NT2/D1 (cell line): ENCODE results near the gene SLC7A14.

Experiments
- DNase-seq: peaks from one replicate; pipeline ENCODE4 v3.0.0-alpha.2; 2011; ENCODE audit warnings: low read depth, low spot score
- H3K27me3 ChIP-seq: 2 replicates; pipeline ENCODE4 v1.6.0; 2011; ENCODE audit warnings: mild to moderate bottlenecking; ENCODE audit not compliant: insufficient read length, insufficient read depth
- H3K36me3 ChIP-seq: 2 replicates; pipeline ENCODE4 v1.6.1; 2011; ENCODE audit warnings: mild to moderate bottlenecking, low read length, mixed read lengths; ENCODE audit not compliant: insufficient read depth, insufficient read length
- H3K4me1 ChIP-seq: 2 replicates; pipeline ENCODE4 v1.5.1; 2011; ENCODE audit not compliant: insufficient read depth, insufficient read length
- H3K4me3 ChIP-seq: 2 replicates; pipeline ENCODE4 v1.5.1; 2011; ENCODE audit warnings: low read depth; ENCODE audit not compliant: insufficient read length
- H3K9ac ChIP-seq: 2 replicates; pipeline ENCODE4 v1.6.0; 2011; ENCODE audit warnings: low read depth; ENCODE audit not compliant: insufficient read length
- H3K9me3 ChIP-seq: 2 replicates; pipeline ENCODE4 v1.5.1; 2011; ENCODE audit warnings: mild to moderate bottlenecking, low read length; ENCODE audit not compliant: insufficient read depth
- SUZ12 ChIP-seq: IDR thresholded peaks from 2 replicates; pipeline ENCODE4 v1.6.1; 2011; ENCODE audit not compliant: insufficient read length, insufficient read depth; ENCODE audit errors: extremely low read depth
- YY1 ChIP-seq: IDR thresholded peaks from 2 replicates; pipeline ENCODE4 v1.6.1; 2011; ENCODE audit not compliant: insufficient read length, insufficient read depth
- ZNF274 ChIP-seq: IDR thresholded peaks from 2 replicates; pipeline ENCODE4 v1.6.1; 2011; ENCODE audit warnings: mild to moderate bottlenecking, low read depth, low read length

SLC7A14 gene

DNA sequence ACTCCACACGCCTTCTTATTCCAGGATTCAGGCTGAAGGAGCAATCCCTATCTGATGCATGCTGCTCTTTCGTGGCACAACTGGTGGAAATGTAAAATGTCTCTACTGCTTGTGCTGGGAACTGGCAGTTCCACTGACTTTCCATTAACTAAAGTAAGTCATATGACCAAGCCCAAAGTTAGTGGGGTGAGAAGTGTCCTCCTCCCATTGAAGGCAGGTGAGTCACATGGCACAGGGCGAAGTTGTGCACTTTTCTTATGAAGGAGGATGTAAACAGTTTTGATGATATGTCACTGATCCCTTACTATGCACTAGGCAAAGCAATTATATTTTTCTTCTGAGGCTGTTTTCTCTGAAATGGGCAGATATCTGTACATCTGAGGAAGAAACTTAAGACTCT lies 51.6 kb downstream of the SLC7A14 start:
- Histone ChIP-seq H3K9me3 (no peaks in the 10 kb centered on the region), H3K4me1 (no peaks in the 10 kb centered on the region), H3K9ac (no peak overlapping the region), H3K4me3 (no peak overlapping the region), H3K27me3 (no peaks in the 10 kb centered on the region), H3K36me3 (no peaks in the 10 kb centered on the region)
- DNase-seq, result no peak
- TF ChIP-seq YY1 (no peak), SUZ12 (no peak), ZNF274 (no peak)

DNA sequence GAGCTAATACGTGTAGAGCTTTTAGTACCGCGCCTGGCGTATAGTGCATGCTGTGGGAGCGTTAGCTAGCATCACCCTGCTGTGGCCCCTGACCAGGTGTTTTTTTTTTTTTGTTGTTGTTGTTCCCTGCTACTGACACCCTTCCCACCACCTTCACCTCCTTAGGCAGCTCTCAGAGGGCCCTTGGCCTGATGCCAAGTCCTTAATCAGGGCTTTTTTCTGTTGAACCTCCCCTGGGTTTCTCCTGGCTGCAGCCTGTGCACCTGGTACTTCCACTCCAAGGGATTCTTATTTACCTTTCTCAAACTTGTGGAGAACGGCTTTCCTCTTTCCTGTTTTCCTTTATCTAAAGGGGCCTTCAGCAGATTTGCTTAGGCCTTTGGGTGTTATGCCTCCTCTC lies 53.3 kb downstream of the SLC7A14 start:
- Histone ChIP-seq H3K9ac (no peak overlapping the region), H3K27me3 (no peaks in the 10 kb centered on the region)
- no peak for DNase-seq

DNA sequence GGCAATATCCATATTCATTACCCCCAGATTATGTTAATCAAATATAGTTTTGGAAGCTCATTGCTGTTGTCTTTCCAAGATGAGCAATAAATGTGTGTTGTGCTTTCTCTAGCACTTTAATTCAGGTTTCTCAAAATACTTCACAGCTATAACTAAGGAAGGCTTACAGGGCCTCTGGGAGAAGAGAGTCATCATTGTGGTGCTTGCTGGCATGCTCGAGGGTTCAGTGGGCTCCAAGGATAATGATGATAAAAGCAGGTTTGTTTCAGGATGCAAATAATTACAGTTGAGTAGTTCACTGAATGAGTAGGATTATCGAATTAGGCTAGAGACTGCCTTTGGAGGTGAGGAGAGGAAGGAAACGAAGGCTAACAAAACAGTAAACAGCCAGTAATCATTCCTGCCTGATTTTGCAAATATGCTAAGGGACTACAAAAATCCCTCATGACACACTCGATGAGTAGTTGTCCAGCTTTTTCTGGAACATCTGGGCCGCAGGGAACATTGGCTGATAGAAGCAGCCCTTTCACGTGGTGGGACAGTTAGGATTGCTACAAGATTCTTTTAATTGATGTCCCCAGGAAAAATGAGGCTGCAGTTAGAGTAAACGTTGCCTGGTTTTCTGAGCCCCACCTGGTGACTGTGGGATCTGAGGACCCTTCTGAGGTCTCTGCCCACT lies 54.1 kb downstream of the SLC7A14 start:
- TF ChIP-seq YY1, result no peak
- TF ChIP-seq ZNF274, result no peak
- TF ChIP-seq SUZ12, result no peak
- Histone ChIP-seq H3K4me1 (no peaks in the 10 kb centered on the region), H3K27me3 (no peaks in the 10 kb centered on the region), H3K4me3 (no peak overlapping the region), H3K9ac (no peak overlapping the region), H3K36me3 (no peaks in the 10 kb centered on the region), H3K9me3 (no peaks in the 10 kb centered on the region)
- no peak for DNase-seq

More for the DNA sequence above, 53.3 kb downstream of the SLC7A14 start:
- no peaks in the 10 kb centered on the region for H3K36me3 ChIP-seq
- TF ChIP-seq YY1, result no peak
- no peak for TF ChIP-seq SUZ12
- no peak for TF ChIP-seq ZNF274
- no peak overlapping the region for H3K4me3 ChIP-seq
- H3K9me3 ChIP-seq, result no peaks in the 10 kb centered on the region
- no peaks in the 10 kb centered on the region for H3K4me1 ChIP-seq

DNA sequence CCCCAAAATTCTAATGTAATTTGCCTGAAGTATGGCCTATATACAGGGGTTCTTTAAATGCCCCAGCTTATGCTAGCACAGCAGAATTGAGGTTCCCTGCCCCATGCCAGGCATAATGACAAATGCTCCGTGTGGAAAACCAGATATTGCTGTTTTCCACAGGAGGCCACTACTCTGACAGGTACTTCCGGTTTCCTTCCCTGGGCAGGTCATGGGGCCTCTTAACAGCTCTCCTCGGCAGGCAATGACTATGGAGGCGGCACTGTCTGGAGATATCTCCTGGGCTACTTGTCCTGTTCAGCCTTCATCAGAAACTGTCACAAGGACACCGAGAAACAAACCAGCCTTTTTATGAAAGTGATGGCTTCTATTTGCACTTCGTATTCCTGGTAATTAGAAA lies 54.8 kb downstream of the SLC7A14 start:
- Histone ChIP-seq H3K27me3 (no peaks in the 10 kb centered on the region), H3K4me1 (no peaks in the 10 kb centered on the region), H3K4me3 (no peak overlapping the region), H3K36me3 (no peaks in the 10 kb centered on the region), H3K9me3 (no peaks in the 10 kb centered on the region), H3K9ac (no peak overlapping the region)
- DNase-seq, result no peak
- TF ChIP-seq SUZ12 (no peak), YY1 (no peak), ZNF274 (no peak)

DNA sequence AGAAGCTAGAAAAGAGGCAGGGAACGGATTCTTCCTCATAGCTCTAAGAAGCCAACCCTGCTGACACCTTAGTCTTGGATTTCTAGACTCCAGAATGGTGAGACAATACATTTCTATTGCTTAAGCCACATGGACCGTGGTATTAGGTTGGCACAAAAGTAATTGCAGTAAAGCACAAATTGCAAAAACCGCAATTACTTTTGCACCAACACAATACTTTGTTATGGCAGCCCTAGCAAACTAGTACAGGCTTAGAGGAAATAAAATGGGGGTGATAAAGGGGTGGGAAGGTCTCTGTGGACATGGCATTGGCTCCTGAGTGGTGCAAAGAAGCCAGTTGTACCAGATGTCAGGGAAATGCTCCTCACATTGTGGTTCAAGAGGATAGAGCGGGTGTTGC lies 56.0 kb downstream of the SLC7A14 start:
- Histone ChIP-seq H3K9me3 (no peaks in the 10 kb centered on the region), H3K4me1 (no peaks in the 10 kb centered on the region), H3K9ac (no peak overlapping the region), H3K36me3 (no peaks in the 10 kb centered on the region), H3K4me3 (no peak overlapping the region), H3K27me3 (no peaks in the 10 kb centered on the region)
- no peak for DNase-seq
- TF ChIP-seq SUZ12 (no peak), ZNF274 (no peak), YY1 (no peak)

DNA sequence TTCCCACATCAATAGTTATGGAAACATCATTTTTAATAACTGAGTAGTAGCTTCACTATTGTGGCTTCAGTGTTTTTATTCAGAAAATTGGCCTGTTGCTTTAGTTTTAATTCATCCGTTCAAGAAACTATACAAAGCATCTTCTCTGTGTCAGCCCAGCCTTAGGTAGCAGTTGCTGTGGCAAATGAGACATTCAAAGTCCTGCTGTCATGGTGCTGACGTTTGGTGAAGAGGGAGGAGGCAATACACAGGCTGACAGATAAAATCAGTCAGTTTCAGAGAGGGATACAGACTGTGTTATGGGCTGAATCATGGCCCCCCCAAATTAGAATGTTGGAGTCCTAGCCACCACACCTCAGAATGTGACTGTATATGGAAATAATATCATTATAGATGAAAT lies 56.5 kb downstream of the SLC7A14 start:
- Histone ChIP-seq H3K9ac (no peak overlapping the region), H3K4me1 (no peaks in the 10 kb centered on the region), H3K9me3 (no peaks in the 10 kb centered on the region), H3K36me3 (no peaks in the 10 kb centered on the region), H3K27me3 (no peaks in the 10 kb centered on the region), H3K4me3 (no peak overlapping the region)
- TF ChIP-seq YY1, result no peak
- no peak for TF ChIP-seq ZNF274
- TF ChIP-seq SUZ12, result no peak
- DNase-seq, result no peak

DNA sequence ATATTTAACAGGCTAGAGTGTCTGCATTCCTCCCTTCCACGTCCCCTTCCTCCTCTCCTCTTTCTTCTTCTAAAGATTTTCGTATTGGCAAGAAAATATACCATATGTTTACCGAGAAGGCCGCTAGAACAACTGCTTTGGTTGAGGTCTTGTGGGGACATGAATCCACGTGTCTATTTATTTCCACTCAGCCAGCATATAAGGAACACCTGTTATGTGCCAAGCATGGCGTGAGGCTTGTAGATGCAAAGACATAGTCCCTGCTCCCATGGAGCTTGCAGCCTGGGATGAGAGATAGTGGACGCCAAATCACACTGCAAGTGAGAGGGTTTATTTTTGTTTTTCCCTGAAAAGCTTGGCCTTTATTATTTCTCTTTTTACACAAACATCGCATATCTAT lies 57.1 kb downstream of the SLC7A14 start:
- Histone ChIP-seq H3K9ac (no peak overlapping the region), H3K4me3 (no peak overlapping the region), H3K9me3 (no peaks in the 10 kb centered on the region), H3K36me3 (no peaks in the 10 kb centered on the region), H3K27me3 (no peaks in the 10 kb centered on the region), H3K4me1 (no peaks in the 10 kb centered on the region)
- no peak for DNase-seq
- no peak for TF ChIP-seq ZNF274
